Neural cell (in vitro differentiated cells): ENCODE results near the gene KANK4. TPM values are rescaled to one million over a fixed set of nuclear protein-coding genes. Genes with fewer than 3 reads are reported as not detected.

Source experiments
- H2AFZ ChIP-seq: fragments of 200-600, 300-800 bp; sonication (generic), shearing (Covaris generic); 2 replicates; pipeline ENCODE4 v1.6.0; 2014; ENCODE audit warnings: low read depth, mild to moderate bottlenecking, antibody characterized with exemption, low read length, moderate library complexity
- H3F3A ChIP-seq: fragments of 200-600 bp; shearing (Covaris generic); 2 replicates; pipeline ENCODE4 v1.6.1; 2016; ENCODE audit warnings: mild to moderate bottlenecking, moderate library complexity, mixed read lengths, antibody characterized with exemption, low read length; ENCODE audit not compliant: insufficient read depth, poor library complexity, severe bottlenecking
- H3K27ac ChIP-seq: fragments of 200-600, 300-800 bp; sonication (generic), shearing (Covaris generic); 2 replicates; pipeline ENCODE4 v1.5.1; 2014; ENCODE audit warnings: mild to moderate bottlenecking, low read length, moderate library complexity
- H3K27me3 ChIP-seq: fragments of 300-800, 200-600 bp; sonication (generic), shearing (Covaris generic); 2 replicates; pipeline ENCODE4 v1.6.0; 2014; ENCODE audit warnings: mild to moderate bottlenecking, low read depth, low read length, moderate library complexity; ENCODE audit not compliant: insufficient read depth
- H3K36me3 ChIP-seq: fragments of 300-800, 200-600 bp; sonication (generic), shearing (Covaris generic); 2 replicates; pipeline ENCODE4 v1.5.1; 2014; ENCODE audit warnings: mild to moderate bottlenecking, antibody characterized with exemption, low read length, moderate library complexity; ENCODE audit not compliant: insufficient read depth
- H3K4me2 ChIP-seq: fragments of 300-800, 200-600 bp; sonication (generic), shearing (Covaris generic); 2 replicates; pipeline ENCODE4 v1.6.0; 2014; ENCODE audit warnings: mild to moderate bottlenecking, low read length
- H3K4me3 ChIP-seq: fragments of 300-800, 200-600 bp; sonication (generic), shearing (Covaris generic); 2 replicates; pipeline ENCODE4 v1.5.1; 2014; ENCODE audit warnings: mild to moderate bottlenecking, low read length, moderate library complexity
- H3K79me2 ChIP-seq: fragments of 200-600 bp; shearing (Covaris generic); replicated peaks from 2 replicates; pipeline ENCODE4 v1.6.0; 2014; ENCODE audit warnings: mild to moderate bottlenecking, low read length, moderate library complexity; ENCODE audit not compliant: insufficient read depth
- H3K9ac ChIP-seq: fragments of 300-800, 200-600 bp; sonication (generic), shearing (Covaris generic); 2 replicates; pipeline ENCODE4 v1.6.1; 2016; ENCODE audit warnings: mild to moderate bottlenecking, low read length, mixed read lengths
- H3K9me2 ChIP-seq: fragments of 200-600 bp; shearing (Covaris generic); 2 replicates; pipeline ENCODE4 v1.6.1; 2016; ENCODE audit warnings: mild to moderate bottlenecking, low read length, mixed read lengths; ENCODE audit not compliant: insufficient read depth
- H3K9me3 ChIP-seq: fragments of 200-600, 300-800 bp; sonication (generic), shearing (Covaris generic); 2 replicates; pipeline ENCODE4 v1.6.1; 2016; ENCODE audit warnings: mild to moderate bottlenecking, mixed run types, low read length, moderate library complexity, mixed read lengths
- H4K20me1 ChIP-seq: fragments of 200-600 bp; shearing (Covaris generic); 2 replicates; pipeline ENCODE4 v1.6.1; 2016; ENCODE audit warnings: mild to moderate bottlenecking, mixed run types; ENCODE audit not compliant: insufficient read depth
- CTCF ChIP-seq: fragments of 450-650 bp; IDR thresholded peaks from 2 replicates; pipeline ENCODE4 v1.5.1; 2014; ENCODE audit warnings: antibody characterized with exemption, mild to moderate bottlenecking, moderate library complexity; ENCODE audit not compliant: poor library complexity, severe bottlenecking
- EP300 ChIP-seq: fragments of 450-650 bp; conservative IDR thresholded peaks from 2 replicates; pipeline ENCODE4 v1.6.1; 2014; ENCODE audit warnings: antibody characterized with exemption, mild to moderate bottlenecking, moderate library complexity; ENCODE audit not compliant: poor library complexity, severe bottlenecking
- EZH2 ChIP-seq: fragments of 200-600, 300-800 bp; shearing (Covaris generic), sonication (generic); IDR thresholded peaks from 2 replicates; pipeline ENCODE4 v1.6.1; 2014; ENCODE audit warnings: antibody characterized with exemption, low read length, borderline replicate concordance, mild to moderate bottlenecking; ENCODE audit not compliant: insufficient read depth, poor library complexity, severe bottlenecking
- MXI1 ChIP-seq: fragments of 450-650 bp; conservative IDR thresholded peaks from 2 replicates; pipeline ENCODE4 v1.6.1; 2014; ENCODE audit warnings: antibody characterized with exemption, mild to moderate bottlenecking; ENCODE audit not compliant: poor library complexity, severe bottlenecking
- POLR2AphosphoS5 ChIP-seq: IDR thresholded peaks from 2 replicates; pipeline ENCODE4 v1.6.1; 2012
- RAD21 ChIP-seq: fragments of 450-650 bp; conservative IDR thresholded peaks from 2 replicates; pipeline ENCODE4 v1.6.1; 2014; ENCODE audit warnings: antibody characterized with exemption, mild to moderate bottlenecking, moderate library complexity
- REST ChIP-seq: IDR thresholded peaks from 2 replicates; pipeline ENCODE4 v1.6.1; 2012; ENCODE audit warnings: borderline replicate concordance
- SMC3 ChIP-seq: fragments of 450-650 bp; conservative IDR thresholded peaks from 2 replicates; pipeline ENCODE4 v1.6.1; 2014; ENCODE audit warnings: antibody characterized with exemption, mild to moderate bottlenecking, moderate library complexity; ENCODE audit not compliant: poor library complexity
- TAF1 ChIP-seq: IDR thresholded peaks from 2 replicates; pipeline ENCODE4 v1.6.1; 2012; ENCODE audit warnings: low read depth
- polyA plus RNA-seq: library from polyadenylated mRNA; depleted of rRNA; stranded (reverse); fragments of >200 nt; gene quantifications from 2 replicates; pipeline ENCODE4 v1.2.3, GENCODE V29; 2014

Gene KANK4
- polyA plus RNA-seq, 1 donor from 2014 or later, result 0.25 TPM

- no peak overlapping the region for H3K4me2 ChIP-seq
- no peak overlapping the region for H2AFZ ChIP-seq
- no peaks in the 10 kb centered on the region for H3F3A ChIP-seq
- H3K36me3 ChIP-seq, result no peaks in the 10 kb centered on the region
- H3K9me3 ChIP-seq, result no peaks in the 10 kb centered on the region
- no peaks in the 10 kb centered on the region for H3K27me3 ChIP-seq
- no peak overlapping the region for H3K4me3 ChIP-seq
- no peak overlapping the region for H3K9ac ChIP-seq
- no peak overlapping the region for H3K27ac ChIP-seq
- H4K20me1 ChIP-seq, result no peaks in the 10 kb centered on the region
- TF ChIP-seq EP300 (no peak), TAF1 (no peak), SMC3 (no peak), POLR2AphosphoS5 (no peak), MXI1 (no peak), CTCF (no peak), REST (no peak), EZH2 (no peak), RAD21 (no peak)
- H3K9me2 ChIP-seq, result no peaks in the 10 kb centered on the region
- no peaks in the 10 kb centered on the region for H3K79me2 ChIP-seq
Measured at GRCh38 chr1:62237361-62237760, 81.9 kb downstream of the KANK4 start.

GRCh38 chr1:62235576-62235975 lies 83.7 kb downstream of the KANK4 start:
- Histone ChIP-seq H3K36me3 (no peaks in the 10 kb centered on the region), H3K27ac (no peak overlapping the region)
- TF ChIP-seq RAD21, result no peak
- no peak for TF ChIP-seq EZH2
- TF ChIP-seq CTCF, result no peak
- TF ChIP-seq MXI1, result no peak
- TF ChIP-seq REST, result no peak
- no peak for TF ChIP-seq EP300
- TF ChIP-seq POLR2AphosphoS5, result no peak
- TF ChIP-seq SMC3, result no peak
- no peak for TF ChIP-seq TAF1

More at GRCh38 chr1:62235576-62235975, 83.7 kb downstream of the KANK4 start:
- Histone ChIP-seq H3K9ac (no peak overlapping the region), H4K20me1 (no peaks in the 10 kb centered on the region), H2AFZ (no peak overlapping the region), H3K9me3 (no peaks in the 10 kb centered on the region), H3K9me2 (no peaks in the 10 kb centered on the region), H3K27me3 (no peaks in the 10 kb centered on the region), H3K4me3 (no peak overlapping the region), H3K4me2 (no peak overlapping the region), H3F3A (no peaks in the 10 kb centered on the region), H3K79me2 (no peaks in the 10 kb centered on the region)
